ENCODE measurements around the gene DES. TPM values are rescaled to one million over a fixed set of nuclear protein-coding genes. Genes with fewer than 3 reads are reported as not detected.

Gene DES
- polyA plus RNA-seq, 1 donor from 2014 or later, result not detected

DNA sequence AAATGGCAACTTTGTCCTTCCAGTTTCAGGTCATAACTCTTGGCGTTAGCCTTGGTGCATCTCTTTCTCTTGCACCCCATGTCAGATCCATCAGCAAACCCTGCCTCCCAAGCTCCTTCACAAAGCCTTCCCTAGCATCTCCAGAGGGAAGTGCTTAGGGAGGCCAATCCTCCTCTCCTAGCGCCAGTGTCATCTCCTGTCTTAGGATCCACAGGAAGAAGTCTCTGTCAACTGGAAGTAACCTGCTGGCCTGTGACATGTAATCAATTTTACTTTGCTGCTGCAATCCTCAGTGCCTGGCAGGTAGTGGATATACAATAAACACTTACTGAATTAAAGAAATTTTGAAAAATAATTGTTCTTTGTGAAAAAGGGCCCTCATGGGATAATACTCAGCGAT is 22.6 kb upstream of the DES start:
- H3K4me2 ChIP-seq (ENCODE audit: low read length), result no peak overlapping the region
- no peaks in the 10 kb centered on the region for H3K27me3 ChIP-seq (ENCODE audit: insufficient read depth, low read depth, low read length)
- H3K9ac ChIP-seq (ENCODE audit: low read length), result no peak overlapping the region
- no peak overlapping the region for H2AFZ ChIP-seq (ENCODE audit: low read depth, low read length)
- no peak for TF ChIP-seq SMC3 (conservative IDR thresholded peaks at IDR 0.05; ENCODE audit: poor library complexity)
- no peak for TF ChIP-seq POLR2AphosphoS5 (IDR thresholded peaks at IDR 0.05)
- TF ChIP-seq CTCF (IDR thresholded peaks at IDR 0.05; ENCODE audit: poor library complexity, severe bottlenecking), result no peak
- TF ChIP-seq, protein P1, sequence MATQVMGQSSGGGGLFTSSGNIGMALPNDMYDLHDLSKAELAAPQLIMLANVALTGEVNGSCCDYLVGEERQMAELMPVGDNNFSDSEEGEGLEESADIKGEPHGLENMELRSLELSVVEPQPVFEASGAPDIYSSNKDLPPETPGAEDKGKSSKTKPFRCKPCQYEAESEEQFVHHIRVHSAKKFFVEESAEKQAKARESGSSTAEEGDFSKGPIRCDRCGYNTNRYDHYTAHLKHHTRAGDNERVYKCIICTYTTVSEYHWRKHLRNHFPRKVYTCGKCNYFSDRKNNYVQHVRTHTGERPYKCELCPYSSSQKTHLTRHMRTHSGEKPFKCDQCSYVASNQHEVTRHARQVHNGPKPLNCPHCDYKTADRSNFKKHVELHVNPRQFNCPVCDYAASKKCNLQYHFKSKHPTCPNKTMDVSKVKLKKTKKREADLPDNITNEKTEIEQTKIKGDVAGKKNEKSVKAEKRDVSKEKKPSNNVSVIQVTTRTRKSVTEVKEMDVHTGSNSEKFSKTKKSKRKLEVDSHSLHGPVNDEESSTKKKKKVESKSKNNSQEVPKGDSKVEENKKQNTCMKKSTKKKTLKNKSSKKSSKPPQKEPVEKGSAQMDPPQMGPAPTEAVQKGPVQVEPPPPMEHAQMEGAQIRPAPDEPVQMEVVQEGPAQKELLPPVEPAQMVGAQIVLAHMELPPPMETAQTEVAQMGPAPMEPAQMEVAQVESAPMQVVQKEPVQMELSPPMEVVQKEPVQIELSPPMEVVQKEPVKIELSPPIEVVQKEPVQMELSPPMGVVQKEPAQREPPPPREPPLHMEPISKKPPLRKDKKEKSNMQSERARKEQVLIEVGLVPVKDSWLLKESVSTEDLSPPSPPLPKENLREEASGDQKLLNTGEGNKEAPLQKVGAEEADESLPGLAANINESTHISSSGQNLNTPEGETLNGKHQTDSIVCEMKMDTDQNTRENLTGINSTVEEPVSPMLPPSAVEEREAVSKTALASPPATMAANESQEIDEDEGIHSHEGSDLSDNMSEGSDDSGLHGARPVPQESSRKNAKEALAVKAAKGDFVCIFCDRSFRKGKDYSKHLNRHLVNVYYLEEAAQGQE (IDR thresholded peaks at IDR 0.05; ENCODE audit: borderline replicate concordance), result no peak
- no peak for TF ChIP-seq MXI1 (conservative IDR thresholded peaks at IDR 0.05; ENCODE audit: poor library complexity, severe bottlenecking)
- TF ChIP-seq EP300 (conservative IDR thresholded peaks at IDR 0.05; ENCODE audit: poor library complexity, severe bottlenecking), result no peak
- no peak for TF ChIP-seq TAF1 (IDR thresholded peaks at IDR 0.05; ENCODE audit: low read depth)
- no peak for TF ChIP-seq EZH2 (IDR thresholded peaks at IDR 0.05; ENCODE audit: borderline replicate concordance, insufficient read depth, low read length, poor library complexity, severe bottlenecking)
- TF ChIP-seq RAD21 (conservative IDR thresholded peaks at IDR 0.05), result no peak
- no peaks in the 10 kb centered on the region for H3K9me3 ChIP-seq (ENCODE audit: low read length)
- no peaks in the 10 kb centered on the region for H4K20me1 ChIP-seq (ENCODE audit: insufficient read depth)
- H3K79me2 ChIP-seq (replicated peaks; ENCODE audit: insufficient read depth, low read length), result no peaks in the 10 kb centered on the region
- H3K27ac ChIP-seq (ENCODE audit: low read length), result no peak overlapping the region
- H3K36me3 ChIP-seq (ENCODE audit: insufficient read depth, low read length), result no peaks in the 10 kb centered on the region
- no peaks in the 10 kb centered on the region for H3F3A ChIP-seq (ENCODE audit: insufficient read depth, low read length, poor library complexity, severe bottlenecking)
- no peak overlapping the region for H3K4me3 ChIP-seq (ENCODE audit: low read length)
- H3K9me2 ChIP-seq (ENCODE audit: insufficient read depth, low read length), result no peaks in the 10 kb centered on the region

- H3K27me3 ChIP-seq (ENCODE audit: insufficient read depth, low read depth, low read length), result no peaks in the 10 kb centered on the region
- H3K79me2 ChIP-seq (replicated peaks; ENCODE audit: insufficient read depth, low read length), result no peaks in the 10 kb centered on the region
- H4K20me1 ChIP-seq (ENCODE audit: insufficient read depth), result no peaks in the 10 kb centered on the region
- no peaks in the 10 kb centered on the region for H3K9me3 ChIP-seq (ENCODE audit: low read length)
- H3K4me3 ChIP-seq (ENCODE audit: low read length), result no peak overlapping the region
- H3K36me3 ChIP-seq (ENCODE audit: insufficient read depth, low read length), result no peaks in the 10 kb centered on the region
- no peaks in the 10 kb centered on the region for H3F3A ChIP-seq (ENCODE audit: insufficient read depth, low read length, poor library complexity, severe bottlenecking)
- no peaks in the 10 kb centered on the region for H3K9me2 ChIP-seq (ENCODE audit: insufficient read depth, low read length)
- TF ChIP-seq EZH2 (IDR thresholded peaks at IDR 0.05; ENCODE audit: borderline replicate concordance, insufficient read depth, low read length, poor library complexity, severe bottlenecking) (no peak), RAD21 (conservative IDR thresholded peaks at IDR 0.05) (no peak), CTCF (IDR thresholded peaks at IDR 0.05; ENCODE audit: poor library complexity, severe bottlenecking) (no peak), EP300 (conservative IDR thresholded peaks at IDR 0.05; ENCODE audit: poor library complexity, severe bottlenecking) (no peak), POLR2AphosphoS5 (IDR thresholded peaks at IDR 0.05) (no peak), MXI1 (conservative IDR thresholded peaks at IDR 0.05; ENCODE audit: poor library complexity, severe bottlenecking) (no peak), SMC3 (conservative IDR thresholded peaks at IDR 0.05; ENCODE audit: poor library complexity) (no peak), TAF1 (IDR thresholded peaks at IDR 0.05; ENCODE audit: low read depth) (no peak)
- TF ChIP-seq, protein P1 (IDR thresholded peaks at IDR 0.05; ENCODE audit: borderline replicate concordance), result no peak
- H3K9ac ChIP-seq (ENCODE audit: low read length), result no peak overlapping the region
- no peak overlapping the region for H3K4me2 ChIP-seq (ENCODE audit: low read length)
- no peak overlapping the region for H2AFZ ChIP-seq (ENCODE audit: low read depth, low read length)
- H3K27ac ChIP-seq (ENCODE audit: low read length), result no peak overlapping the region
These were observed 21.2 kb upstream of the DES start for GRCh38 chr2:219396863-219397457.
